GM12865 (cell line): ENCODE results near the gene EPAS1.

Experiments used
- DNase-seq: peaks from one replicate; pipeline ENCODE4 v3.0.0; 2010; ENCODE audit warnings: low read depth
- H3K4me3 ChIP-seq: 2 replicates; pipeline ENCODE4 v1.5.1; 2011; ENCODE audit warnings: mild to moderate bottlenecking, low read depth, low read length, control low read depth
- TF ChIP-seq, protein P1 (sequence below): IDR thresholded peaks from 2 replicates; pipeline ENCODE4 v1.5.1; 2011; ENCODE audit warnings: low read length, control low read depth, low read depth, inconsistent platforms; ENCODE audit not compliant: insufficient read depth; ENCODE audit errors: missing control alignments

The EPAS1 gene

DNA sequence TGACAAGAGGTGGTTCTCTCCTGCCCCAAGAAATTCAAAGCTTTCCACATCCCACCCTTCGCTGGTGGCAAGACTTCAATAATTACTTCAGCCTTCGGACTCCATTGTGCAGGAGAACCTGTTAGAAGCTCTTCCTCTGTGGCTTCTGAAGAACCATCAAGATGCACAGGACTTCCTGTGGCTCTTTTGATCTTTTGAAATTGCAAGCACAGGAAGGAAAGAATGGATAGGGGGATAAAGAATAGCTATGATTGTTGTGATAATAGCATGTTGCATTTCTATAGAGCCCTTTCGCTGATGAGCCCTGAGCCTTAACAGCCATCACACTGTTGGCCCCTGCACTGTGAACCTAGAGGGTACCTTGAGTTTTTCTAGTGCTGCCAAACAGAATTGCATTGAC, 7.4 kb downstream of the EPAS1 start:
- no peak for DNase-seq
- no peak overlapping the region for H3K4me3 ChIP-seq
- TF ChIP-seq, protein P1, sequence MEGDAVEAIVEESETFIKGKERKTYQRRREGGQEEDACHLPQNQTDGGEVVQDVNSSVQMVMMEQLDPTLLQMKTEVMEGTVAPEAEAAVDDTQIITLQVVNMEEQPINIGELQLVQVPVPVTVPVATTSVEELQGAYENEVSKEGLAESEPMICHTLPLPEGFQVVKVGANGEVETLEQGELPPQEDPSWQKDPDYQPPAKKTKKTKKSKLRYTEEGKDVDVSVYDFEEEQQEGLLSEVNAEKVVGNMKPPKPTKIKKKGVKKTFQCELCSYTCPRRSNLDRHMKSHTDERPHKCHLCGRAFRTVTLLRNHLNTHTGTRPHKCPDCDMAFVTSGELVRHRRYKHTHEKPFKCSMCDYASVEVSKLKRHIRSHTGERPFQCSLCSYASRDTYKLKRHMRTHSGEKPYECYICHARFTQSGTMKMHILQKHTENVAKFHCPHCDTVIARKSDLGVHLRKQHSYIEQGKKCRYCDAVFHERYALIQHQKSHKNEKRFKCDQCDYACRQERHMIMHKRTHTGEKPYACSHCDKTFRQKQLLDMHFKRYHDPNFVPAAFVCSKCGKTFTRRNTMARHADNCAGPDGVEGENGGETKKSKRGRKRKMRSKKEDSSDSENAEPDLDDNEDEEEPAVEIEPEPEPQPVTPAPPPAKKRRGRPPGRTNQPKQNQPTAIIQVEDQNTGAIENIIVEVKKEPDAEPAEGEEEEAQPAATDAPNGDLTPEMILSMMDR, result no peak

DNA sequence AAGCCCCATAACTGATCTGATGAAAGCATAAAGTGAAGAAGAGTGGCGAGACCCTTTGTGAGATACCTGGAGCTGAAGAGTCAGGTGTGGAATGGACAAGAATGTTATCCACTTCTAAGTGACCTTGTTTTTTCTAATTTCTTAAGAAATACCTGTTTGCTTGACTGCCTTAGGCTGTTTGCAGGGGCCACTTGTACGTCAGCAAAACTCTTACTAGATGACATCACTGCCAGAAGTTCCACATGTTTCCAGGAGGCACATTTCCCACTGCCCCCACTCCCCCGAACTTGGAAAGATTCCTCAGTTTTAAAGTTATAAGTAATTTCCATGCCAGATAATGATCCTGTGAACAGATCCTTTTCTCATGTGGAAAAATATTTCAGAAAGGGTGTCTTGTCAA, 8.0 kb downstream of the EPAS1 start:
- H3K4me3 ChIP-seq, result no peak overlapping the region
- no peak for DNase-seq
- TF ChIP-seq, protein P1, result no peak

DNA sequence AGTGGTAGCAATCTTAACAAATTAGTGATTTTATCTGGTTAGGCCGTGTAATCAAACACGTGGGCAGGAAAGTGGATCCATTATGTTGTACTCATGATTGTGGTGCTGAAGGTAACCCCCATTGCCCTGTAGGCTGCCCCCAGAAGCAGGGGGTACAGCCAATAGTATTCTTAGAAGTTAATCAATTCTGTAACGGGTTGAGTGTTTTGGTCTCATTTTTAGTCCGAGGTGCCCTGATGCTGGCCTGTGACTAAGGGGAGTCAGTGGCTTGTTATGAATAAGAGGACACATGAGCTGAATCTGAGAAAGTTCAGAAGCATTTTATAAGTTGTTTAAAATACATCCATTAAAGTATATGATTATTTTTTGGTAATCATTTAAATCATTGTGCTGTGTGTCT, 8.6 kb downstream of the EPAS1 start:
- TF ChIP-seq, protein P1, result no peak
- H3K4me3 ChIP-seq, result no peak overlapping the region
- DNase-seq, result no peak

DNA sequence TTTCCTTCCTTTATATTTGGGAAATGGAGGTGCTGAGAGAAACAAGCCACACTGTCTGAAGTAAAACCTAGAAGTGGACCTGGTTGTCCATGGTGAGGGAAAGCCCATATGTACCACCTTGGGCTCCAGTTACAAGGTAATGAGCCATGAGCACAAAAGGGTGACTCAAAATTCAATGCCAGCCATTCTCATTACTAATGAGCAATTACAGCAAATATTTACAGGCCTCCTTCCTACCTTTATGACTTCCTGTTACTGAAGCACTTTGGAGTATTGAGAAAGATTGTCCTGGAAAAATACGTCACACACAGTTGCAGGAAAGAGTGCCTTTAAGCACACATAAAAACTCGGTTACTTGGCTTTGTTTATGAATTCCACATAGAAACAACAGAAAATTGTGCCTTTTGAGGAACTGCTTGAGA, 9.1 kb downstream of the EPAS1 start:
- TF ChIP-seq, protein P1, result no peak
- DNase-seq, result no peak

DNA sequence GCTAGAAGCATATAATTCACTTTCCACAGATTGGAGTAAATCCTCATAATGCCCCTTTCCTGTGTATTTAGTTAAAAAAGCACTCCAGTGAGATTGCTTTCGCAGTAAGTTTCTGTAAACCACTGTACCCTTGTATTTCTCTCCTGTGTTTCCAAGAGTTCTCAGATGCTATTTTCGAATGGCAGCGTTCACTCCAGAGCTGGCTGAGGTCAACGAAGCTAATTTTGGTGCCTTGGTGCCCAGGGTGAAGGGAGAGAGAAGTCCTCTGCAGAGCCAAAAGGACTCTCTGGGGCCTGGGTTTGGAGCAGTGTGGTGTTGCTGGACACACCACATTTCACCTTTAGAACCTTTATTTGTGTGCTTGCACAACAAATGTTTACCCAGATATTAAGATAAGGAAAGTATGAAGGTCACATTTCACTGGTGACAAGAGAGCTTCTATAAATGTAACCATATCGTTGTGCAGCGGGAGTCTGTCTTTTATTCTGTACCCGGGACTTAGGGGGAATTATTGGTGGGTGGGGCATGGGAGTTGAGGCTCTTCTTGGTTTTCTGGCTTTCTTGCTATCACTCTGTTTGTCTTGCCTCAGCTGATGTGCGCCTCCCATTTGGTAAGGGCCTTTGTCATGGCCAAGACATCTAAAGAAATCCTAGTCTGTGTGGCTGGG, 9.9 kb downstream of the EPAS1 start:
- no peak for DNase-seq
- TF ChIP-seq, protein P1, result no peak

More for the DNA sequence above, 9.1 kb downstream of the EPAS1 start:
- H3K4me3 ChIP-seq, result no peak overlapping the region

DNA sequence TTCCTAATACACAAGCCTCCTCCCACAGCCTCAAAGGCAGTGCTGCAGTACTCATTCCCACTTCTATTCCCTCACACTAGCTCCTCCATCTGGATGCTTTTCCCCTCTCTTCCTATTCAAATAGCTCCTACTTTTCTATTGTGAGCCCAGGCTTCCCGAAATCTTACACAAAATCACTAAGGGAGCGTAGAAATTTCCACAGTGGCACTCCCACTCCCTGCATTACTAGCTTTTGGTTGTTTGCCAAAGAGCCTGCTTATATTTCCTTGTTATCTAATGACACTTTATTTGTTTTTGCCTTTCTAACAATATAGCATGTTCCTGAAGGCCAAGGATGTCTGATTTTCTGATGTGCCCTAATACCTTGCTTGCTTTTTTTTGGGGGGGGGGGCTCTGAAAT, 10.9 kb downstream of the EPAS1 start:
- no peak overlapping the region for H3K4me3 ChIP-seq
- TF ChIP-seq, protein P1, result no peak
- no peak for DNase-seq

More for the DNA sequence above, 9.9 kb downstream of the EPAS1 start:
- no peak overlapping the region for H3K4me3 ChIP-seq

DNA sequence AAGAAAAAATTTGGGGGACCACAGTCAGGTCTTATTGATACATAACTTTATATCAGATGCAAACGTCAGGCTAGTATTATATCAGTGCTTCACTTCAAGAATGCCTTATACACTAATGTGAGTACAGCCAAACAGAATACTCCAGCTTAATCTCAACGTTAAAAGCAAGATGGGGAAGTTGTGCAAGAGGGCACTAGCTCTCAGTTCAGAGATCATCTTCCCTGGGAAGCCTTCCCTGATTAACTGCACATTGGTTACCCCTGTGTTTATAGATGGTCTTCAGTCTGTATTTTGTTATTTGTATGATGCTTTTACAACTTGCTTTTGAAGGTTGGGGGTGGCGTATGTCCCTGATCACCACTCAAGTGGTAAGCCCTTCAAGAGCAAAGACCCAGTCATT, 11.4 kb downstream of the EPAS1 start:
- DNase-seq, result no peak
- TF ChIP-seq, protein P1, result no peak
- H3K4me3 ChIP-seq, result no peak overlapping the region
